HG02798 (cell line): ENCODE data around the gene ETV5.

ENCODE experiments used
- ATAC-seq: cut with Tn5 transposase; IDR thresholded peaks from one replicate; pipeline ENCODE4 v1.9.1; 2021; ENCODE audit warnings: mild to moderate bottlenecking; ENCODE audit not compliant: unreplicated experiment, poor library complexity

Gene ETV5

DNA sequence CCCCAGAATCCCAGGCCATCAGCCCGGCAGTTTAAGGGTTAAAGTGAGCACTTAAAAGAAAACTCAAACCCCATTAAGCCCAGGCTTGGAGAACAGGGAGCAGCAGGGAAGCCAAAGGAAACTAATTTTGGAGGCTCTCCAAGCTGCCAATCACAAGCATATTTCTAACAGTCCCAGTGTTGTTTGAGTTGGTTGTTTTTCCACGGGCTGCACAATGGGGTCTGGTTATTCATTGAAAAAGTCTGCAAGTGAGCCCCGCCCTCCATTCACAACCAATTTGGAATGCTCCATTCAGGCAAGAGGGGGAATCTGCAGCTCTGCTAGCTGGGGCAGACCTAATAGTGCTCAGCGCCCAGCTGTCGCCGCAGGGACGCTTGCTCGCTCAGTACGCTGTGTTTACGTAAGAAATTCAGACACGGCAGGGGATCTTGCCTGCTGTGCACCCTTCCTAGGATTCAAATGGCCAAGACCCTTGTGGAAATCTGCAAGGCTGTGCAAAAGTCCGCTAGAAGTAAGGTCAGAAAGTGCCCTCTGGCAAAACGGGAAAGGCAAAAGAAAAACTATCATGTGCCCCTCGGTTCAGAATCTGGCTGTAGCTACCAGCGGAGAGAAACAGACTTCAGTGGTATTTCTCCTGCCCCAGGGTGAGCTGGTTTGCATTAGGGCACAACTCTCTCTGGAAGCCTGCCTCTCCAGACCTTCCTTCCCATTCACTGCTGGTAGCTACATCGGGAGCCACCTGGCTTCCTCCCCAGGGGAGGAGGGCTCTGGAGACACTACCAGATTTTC, 11.0 kb downstream of the ETV5 start:
- ATAC-seq = no peak

DNA sequence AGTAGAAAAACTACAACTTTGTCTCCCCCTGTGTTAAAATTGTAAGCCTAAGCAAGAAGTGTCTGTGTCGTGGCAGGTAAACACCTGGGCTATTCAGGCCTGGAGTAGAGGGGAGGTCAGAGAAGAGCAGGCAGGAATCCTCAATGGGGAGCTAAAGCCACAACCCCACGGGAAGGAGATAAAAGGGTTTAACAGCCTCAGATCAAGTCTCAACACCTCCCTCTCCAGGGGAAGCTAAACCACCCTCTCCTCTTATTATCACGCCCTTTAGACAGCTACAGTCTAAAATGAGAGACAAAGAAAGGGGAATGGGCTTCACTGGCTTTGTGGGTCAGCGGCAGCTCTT, 11.6 kb downstream of the ETV5 start:
- ATAC-seq = no peak

DNA sequence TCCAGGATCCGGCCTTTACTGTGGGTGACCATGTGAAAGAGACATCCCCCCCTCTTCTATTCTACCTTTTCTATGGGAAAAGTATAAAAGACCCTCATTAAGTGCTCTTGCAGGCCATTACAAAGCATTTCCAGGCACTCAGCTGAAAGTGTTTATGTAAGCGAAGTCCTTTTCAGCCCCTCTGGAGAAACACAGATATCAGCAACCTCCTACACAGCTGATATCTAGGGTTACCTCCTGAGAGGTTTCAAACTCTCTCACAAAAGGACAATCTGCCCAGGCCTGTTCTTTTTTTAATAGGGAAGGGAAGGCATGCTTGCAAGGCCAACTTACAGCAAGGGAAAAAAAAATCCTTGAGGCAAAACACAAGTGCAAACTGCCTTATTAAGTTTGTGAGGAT, 12.6 kb downstream of the ETV5 start:
- no peak for ATAC-seq

DNA sequence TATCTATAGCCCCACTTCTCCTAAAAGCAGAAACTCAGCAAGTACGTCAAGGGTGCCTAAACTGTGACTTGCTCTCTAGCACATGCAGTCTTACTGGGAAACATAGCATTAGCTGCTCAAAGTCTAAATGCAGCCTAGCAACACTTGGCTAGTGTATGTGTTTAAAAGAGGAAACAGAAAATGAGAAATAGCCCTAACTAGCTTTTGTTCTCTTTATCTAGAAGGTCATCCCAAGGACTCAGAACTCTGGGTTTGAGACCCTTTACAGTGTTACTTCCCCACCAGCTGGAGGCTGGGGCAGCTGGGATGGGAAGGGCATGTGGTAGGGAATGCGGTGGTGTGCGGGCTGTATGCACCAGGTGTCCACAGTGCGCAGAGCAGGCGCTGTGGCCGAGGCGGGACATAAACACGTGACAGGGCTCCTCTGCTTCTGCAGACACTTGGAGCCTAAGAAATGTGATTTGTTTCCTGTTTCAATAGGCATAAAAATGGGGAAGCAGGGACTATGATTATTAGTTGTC, 13.3 kb downstream of the ETV5 start:
- ATAC-seq = no peak

DNA sequence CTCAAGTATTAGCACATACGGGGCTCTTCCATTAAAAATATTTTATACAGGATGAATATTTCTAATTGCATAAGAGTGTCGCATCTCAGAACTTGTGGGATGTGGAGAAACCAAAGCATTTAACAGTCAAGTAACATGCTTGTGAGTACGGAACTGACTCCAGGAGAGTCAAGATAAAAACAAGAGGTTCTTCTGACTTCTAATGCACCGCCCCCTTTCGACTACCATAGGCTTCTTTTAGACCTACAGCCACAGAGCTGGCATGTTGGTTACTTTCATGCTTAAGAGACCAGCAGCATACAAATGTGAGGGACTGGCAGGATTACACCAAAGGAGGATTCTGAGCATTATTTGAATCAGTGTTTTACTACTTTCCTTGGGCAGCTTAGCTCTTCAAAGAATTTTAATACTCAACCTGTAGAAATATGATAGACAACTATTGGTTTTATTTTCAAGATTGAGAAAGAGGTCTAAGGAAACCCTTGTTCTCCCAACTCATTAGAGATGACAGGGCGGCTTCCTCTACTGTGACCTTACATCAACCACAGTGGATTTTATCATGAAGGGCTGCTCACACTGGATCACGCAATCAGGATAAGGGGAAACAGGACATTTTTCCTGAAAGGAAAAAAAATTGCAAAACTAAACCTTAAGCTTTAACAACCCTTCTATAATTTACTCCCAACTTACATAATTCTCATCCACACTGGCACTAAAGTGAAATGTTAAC, 14.0 kb downstream of the ETV5 start:
- ATAC-seq = no peak

DNA sequence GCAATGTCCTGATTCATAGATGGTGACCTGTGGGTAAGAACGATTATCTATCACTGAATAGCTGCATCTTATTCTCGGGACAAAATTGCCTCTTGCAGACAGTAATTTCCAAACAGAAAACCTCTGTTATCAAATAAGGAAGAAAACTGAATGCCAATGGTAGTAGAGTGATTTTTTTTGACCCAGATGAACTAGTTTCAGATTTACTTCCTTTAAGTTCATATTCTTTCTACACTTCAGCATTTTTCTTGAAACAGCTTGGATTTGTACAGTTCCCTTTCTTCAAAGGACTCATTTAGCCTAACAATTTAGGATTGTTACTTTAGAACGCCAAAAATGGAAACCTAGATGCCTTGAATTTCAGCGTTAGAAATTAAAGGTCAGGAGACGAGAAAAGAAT, 14.6 kb downstream of the ETV5 start:
- no peak for ATAC-seq

DNA sequence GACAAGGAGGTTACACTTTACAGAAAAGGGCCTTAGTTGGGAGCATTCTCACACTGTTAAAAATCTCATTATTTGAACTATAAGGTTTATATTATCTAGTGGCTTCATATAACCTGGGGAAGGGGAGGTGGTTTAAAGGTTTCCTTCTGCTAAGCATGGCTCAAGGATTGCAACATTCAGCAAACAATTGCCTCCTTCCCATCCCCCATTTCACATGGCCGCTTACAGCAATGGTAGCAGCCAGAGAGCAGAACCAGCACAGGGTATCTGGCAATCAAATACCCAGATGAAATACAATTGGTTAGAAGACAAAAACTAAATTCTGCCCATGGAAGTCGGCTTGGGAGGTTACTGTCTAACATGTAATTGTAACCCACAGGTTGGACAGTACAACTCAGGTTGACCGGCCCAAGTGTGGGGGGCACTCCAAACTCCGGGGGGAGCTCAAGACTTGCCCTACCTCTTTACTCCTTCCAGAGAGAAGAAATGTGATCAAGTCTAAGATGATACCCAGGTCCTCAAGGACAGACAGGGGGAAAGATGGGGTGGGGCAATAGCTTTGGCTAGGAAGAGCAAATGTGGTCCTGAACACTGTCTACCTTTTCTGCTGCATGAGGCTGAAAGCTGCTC, 15.5 kb downstream of the ETV5 start:
- no peak for ATAC-seq

DNA sequence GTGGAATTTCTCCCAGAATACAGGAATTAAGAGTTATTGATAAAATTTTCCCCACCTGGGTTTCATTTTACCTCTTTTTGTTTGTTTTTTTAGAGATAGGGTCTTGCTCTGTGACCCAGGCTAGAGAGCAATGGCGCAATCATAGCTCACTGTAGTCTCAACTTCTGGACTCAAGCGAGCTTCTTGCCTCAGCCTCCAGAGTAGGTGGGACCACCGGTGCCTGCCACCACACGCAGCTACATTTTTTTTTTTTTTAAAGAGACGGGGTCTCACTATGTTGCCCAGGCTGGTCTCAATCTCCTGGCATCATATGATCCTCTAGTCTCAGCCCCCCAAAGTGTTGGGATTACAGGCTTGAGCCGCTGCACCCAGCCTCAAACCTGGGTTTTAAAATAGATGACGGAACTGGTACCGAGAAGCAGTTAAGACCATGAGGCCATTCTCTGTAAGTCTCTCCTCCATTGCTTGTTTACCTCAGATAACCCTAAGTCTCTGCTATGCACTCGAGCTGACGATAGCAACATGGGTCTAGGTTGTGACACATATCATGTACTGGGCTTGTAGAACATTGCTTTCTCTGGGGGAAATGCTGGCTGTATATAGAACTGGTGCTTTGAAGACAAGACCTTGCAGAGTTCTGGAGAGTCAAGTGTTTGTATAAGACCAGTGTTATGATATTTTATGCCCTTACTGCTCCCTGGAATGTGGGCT, 16.4 kb downstream of the ETV5 start:
- no peak for ATAC-seq

DNA sequence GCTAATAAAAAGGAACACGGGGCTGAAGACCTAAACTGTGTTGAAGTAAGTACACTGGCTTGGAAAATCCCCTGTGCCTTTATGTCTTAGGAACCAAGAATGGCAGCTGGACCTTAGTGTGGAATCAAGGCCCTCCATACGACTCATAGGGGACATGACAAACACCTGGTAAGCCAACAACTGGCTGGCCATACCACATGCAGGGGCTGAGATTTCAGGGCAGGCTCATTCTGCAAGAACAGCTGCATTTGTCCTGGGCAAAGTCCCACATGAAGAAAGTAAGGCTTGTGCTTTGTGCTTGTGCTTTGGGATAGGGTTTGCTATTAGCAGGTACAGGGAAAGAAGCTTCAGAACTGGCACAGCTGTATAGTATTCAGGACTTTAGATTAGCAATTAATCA, 18.0 kb downstream of the ETV5 start:
- ATAC-seq = no peak

DNA sequence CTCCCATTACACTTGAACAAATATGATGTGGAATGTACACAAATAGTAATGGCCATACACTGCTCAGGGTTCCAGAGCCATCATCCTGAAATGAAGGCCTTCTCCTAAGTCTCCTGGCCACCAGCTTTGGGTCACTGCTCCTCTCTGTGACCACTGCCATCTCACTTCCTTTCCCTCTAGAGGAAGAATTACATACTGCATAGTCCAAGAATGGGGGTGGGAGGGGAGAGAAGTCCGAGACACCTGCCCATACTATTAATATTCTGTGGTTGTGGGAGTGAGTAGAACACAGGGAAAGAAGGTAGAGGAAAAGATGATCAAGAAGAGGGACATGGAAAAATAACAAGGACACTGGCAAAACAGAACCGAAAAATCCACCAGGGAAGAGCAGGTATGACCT, 20.6 kb downstream of the ETV5 start:
- ATAC-seq = no peak

DNA sequence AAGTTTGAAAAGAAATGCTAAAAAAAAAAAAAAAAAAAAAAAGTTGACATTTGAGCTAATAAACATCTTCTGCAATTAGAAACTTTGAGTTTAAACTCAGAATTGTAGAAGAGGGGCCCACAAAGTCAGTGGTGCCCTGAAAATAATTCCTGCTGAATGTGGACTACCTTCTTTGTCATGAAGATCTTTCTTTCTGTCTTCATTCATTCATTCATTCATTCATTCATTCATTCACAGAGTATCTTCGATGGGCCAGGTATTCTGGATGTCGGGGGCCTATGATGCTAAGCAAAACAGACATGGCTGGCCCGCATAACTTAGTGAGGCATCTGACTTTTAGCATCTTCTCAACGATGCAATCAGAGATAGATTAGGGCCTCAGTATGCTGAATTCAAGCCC, 24.6 kb downstream of the ETV5 start:
- ATAC-seq = no peak

DNA sequence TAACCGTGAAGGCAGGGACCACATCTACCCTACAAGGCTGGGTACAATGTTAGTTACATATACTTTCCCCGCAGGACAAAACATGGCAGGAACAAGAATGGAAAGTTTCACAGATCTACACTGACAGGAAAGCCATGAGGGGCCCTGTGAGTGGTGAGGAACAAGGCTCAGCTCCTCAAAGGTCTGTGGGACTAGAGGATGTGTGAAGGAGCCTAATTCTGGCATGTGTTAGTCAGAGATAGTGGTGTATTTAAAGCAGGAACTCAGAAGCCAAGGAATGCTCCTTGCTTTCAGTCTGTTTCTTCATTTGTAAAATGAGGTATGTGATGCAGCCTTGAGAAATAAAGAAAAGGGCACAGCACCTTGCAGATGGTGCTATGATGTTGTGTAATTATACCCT, 25.1 kb downstream of the ETV5 start:
- ATAC-seq = no peak

DNA sequence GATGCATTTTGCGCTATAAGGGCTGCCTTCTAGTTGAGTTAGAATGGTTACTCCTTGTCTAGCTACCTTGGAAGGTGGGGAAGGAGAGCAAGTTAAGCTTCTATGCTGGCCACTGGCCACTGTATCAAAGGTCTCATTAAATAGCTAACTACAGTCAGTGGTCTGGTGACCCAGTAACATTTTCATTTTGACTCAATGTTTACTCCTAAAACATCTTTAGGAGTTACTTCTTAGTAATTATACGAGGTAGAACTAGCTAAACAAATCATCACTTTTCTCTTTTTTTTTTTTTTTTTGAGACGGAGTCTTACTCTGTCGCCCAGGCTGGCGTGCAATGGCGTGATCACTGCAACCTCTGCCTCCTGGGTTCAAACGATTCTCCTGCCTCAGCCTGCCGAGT, 26.7 kb downstream of the ETV5 start:
- ATAC-seq = no peak

DNA sequence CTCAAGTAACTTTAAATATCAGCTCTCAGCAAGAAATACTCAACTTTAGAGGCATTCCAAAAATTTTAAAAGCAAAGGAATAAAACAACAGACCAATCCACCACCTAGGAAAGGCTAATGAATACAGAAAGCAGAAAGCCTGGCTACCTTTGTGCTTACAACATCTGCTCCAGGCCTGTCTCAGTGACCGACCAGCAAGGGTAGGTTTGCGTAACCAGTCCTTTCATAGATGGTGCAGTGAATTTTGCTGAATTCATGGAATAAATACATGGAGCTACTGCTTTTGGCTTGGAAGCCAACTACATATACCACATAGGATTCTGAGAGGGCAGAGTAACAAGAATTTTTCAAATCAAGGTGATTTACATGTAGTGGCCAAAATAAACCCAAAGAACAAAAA, 27.2 kb downstream of the ETV5 start:
- ATAC-seq = no peak

DNA sequence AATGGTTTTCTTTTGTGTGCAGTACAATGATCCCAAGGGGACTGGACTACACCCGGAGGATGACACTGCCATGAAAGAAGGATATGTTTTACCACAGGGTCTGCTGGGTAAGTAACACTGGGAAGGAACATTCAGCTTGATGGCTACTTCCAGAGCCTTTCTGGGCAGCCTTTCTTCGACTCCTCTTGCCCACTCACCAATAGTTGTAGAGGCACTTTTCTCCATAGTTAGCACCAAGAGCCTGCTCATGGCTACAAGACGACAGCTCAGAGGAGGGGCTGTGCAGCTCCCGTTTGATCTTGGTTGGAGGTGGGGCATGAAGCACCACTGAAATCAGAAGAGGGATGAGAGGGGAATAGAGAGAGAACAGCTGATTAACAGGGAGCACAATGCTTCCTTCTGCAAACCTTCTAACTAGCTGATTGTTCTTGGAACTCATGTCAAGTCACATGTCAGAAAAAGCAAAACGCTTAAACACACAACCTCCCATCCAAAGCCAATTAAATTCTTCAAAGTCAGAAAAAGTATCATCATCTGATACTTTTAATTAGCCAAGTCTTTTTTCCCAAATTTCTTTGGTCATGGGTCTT, 27.9 kb downstream of the ETV5 start:
- ATAC-seq = no peak

DNA sequence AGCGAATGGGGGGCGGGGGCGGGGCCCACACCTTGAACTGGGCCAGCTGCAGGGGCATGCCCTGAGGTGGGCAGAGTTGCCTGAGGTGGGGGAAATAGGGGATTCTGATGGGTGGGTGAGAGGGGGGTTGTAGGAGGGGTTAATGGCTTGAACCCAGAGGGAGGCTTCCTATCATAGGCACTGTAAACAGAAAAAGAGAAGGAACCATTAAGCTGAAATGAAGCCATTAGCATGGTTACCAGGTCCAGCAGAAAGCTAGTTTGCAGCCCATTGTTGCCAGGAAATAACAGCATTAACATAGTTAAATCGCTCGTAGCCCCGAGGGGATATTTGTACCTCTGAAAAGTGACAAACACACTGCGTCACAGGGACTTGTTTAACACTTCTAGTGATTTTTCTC, 29.0 kb downstream of the ETV5 start:
- ATAC-seq = no peak

DNA sequence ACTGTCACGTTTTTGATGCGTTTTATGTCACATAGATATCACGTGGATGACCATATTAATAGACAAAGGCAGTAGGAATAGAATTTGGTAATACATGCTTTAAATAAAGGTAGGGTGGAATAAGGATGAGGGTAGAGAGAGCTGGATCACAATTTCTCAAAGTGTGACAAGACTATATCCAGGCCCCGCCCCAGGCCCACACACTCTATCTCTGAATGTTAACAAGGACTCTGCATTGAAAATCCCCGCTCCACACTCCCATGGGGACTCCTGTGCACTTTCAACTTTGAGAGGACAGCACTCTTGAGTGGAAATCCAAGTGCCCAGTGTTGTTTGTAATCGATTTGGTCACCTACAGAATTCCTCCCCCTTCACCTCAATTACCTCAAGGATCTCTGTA, 31.4 kb downstream of the ETV5 start:
- no peak for ATAC-seq

DNA sequence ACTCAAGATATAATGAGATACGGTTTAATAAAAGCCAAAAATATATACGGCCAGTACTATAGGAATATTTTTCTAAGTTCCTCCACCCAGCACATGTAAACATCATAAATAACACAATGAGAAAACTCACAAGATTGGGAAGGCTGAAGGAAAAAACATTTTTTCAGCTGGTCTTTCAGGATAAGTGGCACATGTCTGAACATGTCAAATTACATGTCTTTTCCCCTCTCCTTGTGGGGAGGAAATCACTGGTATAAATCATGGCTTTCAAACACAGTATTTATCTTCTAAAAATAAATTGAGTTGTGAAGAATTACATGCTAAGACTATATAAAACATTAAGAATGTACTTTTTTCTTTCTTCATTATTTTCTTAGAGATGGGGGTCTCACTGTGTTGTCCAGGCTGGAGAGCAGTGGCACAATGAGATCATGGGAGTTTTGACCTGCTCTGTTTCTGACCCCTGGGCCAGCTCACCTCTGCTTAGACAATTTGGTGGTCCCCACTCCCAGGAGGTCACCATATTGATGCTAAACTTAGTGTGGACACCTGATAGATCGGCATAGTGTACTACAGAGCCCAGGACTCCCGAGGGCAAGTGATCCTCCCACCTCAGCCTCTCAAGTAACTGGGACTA, 32.8 kb downstream of the ETV5 start:
- ATAC-seq = no peak

DNA sequence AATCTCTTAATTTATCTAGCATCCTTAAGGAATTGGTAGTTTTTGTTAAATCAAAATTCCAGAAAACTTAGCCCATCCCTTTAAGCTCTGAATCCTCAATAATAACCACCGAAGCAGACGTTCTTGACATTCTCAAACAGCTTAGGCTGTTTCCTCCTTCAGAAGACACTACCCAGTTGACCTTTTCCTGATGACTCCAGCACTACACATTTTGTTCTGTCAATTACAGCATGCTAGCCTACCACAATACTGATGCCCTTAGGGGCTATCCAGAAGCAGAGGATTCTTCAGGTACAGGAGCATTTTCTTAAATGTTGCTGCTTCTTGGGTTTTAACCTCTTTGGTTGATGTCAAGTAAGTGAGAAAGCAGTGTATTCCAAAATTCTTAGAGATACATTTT, 33.4 kb downstream of the ETV5 start:
- ATAC-seq = no peak

DNA sequence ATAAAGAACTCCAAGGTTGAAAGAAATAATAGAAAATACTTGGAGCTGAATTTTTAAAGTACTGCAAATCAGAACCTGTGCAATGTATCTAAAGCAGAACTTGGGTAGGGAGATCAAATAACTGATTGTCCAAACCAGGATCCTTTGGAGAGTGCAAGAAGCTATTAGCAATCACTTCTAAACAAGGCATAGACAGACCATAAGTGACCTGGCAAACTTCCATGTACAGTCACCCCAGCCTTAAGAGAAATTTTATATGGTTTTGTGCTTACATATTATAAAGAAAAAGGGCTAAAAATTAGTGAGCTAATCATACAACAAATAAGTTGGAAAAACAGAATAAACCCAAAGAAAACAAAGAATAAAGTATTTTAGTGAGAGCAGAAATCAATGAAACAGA, 35.2 kb downstream of the ETV5 start:
- no peak for ATAC-seq
